Uterus (tissue), 2 donors: ENCODE results near the gene IGF2.

ENCODE experiments used
- POLR2A ChIP-seq, 2 donors: fragments of 450-650 bp; IDR thresholded peaks; one replicate each; pipeline ENCODE4 v1.6.1; 2016; ENCODE audit warnings: antibody characterized with exemption in 2 of 2, mild to moderate bottlenecking in 1 of 2, moderate library complexity in 1 of 2
- TF ChIP-seq, protein P1 (sequence below), 4 experiments: fragments of 200-600 bp in 2 of 4; fragments of 450-650 bp in 2 of 4; sonication (generic) in 2 of 4; IDR thresholded peaks; one replicate each; pipeline ENCODE4 v1.5.1; 2016 to 2019; ENCODE audit warnings: antibody characterized with exemption in 4 of 4, mild to moderate bottlenecking in 2 of 4, moderate library complexity in 1 of 4

DNA sequence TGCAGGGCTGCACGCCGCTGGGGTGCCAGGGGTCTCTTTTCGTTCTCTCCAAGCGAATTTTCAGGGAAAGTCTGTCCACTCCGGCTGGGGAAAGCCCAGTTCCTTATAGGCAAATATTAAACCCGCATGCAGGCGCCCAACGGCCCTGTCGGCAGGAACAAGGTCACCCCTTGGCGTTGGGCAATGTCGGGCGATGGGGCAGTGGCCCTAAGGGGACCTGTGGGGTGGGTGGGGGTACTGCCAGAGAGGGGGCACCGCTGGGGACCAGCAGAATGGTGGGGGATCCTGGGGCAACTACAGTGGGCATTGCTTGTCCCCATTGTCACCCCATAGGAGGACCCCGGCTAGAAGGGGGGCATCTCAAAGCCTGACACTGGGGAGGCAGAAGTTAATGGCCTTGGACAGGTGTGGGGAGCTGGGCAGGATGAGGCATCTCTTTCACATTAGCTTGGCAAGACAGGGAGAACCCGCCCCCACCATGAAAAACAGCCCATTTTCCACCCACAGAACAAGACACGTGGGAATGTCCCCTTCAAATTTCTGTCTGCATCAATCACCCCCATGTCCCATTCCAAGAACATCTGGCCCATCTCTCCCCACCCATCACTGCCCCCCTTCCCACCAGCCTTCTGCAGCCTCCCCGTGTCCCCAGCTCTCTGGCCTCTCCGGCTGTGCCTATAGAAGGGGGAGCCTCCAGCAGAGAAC lies 5.5 kb upstream of the IGF2 start:
- TF ChIP-seq POLR2A (IDR thresholded peaks at IDR 0.05), result no peak
- TF ChIP-seq, protein P1, sequence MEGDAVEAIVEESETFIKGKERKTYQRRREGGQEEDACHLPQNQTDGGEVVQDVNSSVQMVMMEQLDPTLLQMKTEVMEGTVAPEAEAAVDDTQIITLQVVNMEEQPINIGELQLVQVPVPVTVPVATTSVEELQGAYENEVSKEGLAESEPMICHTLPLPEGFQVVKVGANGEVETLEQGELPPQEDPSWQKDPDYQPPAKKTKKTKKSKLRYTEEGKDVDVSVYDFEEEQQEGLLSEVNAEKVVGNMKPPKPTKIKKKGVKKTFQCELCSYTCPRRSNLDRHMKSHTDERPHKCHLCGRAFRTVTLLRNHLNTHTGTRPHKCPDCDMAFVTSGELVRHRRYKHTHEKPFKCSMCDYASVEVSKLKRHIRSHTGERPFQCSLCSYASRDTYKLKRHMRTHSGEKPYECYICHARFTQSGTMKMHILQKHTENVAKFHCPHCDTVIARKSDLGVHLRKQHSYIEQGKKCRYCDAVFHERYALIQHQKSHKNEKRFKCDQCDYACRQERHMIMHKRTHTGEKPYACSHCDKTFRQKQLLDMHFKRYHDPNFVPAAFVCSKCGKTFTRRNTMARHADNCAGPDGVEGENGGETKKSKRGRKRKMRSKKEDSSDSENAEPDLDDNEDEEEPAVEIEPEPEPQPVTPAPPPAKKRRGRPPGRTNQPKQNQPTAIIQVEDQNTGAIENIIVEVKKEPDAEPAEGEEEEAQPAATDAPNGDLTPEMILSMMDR (IDR thresholded peaks at IDR 0.05), result no peak
